Measurements from ENCODE around the gene MAPKAP1. TPM values are rescaled to one million over a fixed set of nuclear protein-coding genes. Genes with fewer than 3 reads are reported as not detected.

MAPKAP1 gene
- total and polyA plus RNA-seq, 9 of the 15 experiments (the other 6 are each of a cell fraction or from before 2014, with no cell fraction given): 2.6 to 82.1 (median 61.1) TPM

DNA sequence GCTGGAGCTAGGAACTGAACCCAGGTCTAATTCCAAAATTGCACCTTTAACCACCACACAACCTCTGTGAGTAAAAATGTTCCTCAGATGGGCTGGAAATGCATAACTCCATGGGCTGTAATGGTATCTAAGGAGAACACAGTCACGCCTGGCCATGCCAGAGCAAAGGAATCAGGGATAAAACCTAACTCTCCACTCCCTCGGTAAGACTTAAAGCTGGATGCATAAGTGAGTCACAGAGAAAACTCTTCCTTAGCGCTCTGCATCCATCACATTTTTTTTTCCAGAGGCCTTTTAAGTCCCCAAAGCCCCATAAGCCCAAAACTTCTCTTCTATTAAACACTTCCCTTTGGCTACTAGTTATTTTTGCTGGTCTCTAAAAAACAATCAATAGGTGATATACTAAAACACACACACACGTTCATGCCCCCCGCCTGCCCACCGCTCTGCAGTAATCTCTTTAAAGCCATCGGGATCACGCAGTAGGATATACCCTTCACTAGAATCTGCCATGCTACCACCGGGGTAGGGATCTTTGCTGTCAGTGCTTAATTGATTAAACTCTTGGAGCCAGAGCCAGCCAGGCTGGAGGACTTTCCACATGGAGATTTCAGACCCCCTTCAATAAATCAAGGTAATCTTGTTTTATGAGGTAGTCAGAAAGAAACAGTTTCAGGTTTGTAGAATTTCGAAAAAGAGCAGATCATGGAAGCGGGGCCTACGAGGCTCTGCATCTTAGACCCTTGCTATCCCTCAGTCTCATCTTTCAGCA lies 212.9 kb downstream of the MAPKAP1 start (continued):
- TF ChIP-seq, protein P1, sequence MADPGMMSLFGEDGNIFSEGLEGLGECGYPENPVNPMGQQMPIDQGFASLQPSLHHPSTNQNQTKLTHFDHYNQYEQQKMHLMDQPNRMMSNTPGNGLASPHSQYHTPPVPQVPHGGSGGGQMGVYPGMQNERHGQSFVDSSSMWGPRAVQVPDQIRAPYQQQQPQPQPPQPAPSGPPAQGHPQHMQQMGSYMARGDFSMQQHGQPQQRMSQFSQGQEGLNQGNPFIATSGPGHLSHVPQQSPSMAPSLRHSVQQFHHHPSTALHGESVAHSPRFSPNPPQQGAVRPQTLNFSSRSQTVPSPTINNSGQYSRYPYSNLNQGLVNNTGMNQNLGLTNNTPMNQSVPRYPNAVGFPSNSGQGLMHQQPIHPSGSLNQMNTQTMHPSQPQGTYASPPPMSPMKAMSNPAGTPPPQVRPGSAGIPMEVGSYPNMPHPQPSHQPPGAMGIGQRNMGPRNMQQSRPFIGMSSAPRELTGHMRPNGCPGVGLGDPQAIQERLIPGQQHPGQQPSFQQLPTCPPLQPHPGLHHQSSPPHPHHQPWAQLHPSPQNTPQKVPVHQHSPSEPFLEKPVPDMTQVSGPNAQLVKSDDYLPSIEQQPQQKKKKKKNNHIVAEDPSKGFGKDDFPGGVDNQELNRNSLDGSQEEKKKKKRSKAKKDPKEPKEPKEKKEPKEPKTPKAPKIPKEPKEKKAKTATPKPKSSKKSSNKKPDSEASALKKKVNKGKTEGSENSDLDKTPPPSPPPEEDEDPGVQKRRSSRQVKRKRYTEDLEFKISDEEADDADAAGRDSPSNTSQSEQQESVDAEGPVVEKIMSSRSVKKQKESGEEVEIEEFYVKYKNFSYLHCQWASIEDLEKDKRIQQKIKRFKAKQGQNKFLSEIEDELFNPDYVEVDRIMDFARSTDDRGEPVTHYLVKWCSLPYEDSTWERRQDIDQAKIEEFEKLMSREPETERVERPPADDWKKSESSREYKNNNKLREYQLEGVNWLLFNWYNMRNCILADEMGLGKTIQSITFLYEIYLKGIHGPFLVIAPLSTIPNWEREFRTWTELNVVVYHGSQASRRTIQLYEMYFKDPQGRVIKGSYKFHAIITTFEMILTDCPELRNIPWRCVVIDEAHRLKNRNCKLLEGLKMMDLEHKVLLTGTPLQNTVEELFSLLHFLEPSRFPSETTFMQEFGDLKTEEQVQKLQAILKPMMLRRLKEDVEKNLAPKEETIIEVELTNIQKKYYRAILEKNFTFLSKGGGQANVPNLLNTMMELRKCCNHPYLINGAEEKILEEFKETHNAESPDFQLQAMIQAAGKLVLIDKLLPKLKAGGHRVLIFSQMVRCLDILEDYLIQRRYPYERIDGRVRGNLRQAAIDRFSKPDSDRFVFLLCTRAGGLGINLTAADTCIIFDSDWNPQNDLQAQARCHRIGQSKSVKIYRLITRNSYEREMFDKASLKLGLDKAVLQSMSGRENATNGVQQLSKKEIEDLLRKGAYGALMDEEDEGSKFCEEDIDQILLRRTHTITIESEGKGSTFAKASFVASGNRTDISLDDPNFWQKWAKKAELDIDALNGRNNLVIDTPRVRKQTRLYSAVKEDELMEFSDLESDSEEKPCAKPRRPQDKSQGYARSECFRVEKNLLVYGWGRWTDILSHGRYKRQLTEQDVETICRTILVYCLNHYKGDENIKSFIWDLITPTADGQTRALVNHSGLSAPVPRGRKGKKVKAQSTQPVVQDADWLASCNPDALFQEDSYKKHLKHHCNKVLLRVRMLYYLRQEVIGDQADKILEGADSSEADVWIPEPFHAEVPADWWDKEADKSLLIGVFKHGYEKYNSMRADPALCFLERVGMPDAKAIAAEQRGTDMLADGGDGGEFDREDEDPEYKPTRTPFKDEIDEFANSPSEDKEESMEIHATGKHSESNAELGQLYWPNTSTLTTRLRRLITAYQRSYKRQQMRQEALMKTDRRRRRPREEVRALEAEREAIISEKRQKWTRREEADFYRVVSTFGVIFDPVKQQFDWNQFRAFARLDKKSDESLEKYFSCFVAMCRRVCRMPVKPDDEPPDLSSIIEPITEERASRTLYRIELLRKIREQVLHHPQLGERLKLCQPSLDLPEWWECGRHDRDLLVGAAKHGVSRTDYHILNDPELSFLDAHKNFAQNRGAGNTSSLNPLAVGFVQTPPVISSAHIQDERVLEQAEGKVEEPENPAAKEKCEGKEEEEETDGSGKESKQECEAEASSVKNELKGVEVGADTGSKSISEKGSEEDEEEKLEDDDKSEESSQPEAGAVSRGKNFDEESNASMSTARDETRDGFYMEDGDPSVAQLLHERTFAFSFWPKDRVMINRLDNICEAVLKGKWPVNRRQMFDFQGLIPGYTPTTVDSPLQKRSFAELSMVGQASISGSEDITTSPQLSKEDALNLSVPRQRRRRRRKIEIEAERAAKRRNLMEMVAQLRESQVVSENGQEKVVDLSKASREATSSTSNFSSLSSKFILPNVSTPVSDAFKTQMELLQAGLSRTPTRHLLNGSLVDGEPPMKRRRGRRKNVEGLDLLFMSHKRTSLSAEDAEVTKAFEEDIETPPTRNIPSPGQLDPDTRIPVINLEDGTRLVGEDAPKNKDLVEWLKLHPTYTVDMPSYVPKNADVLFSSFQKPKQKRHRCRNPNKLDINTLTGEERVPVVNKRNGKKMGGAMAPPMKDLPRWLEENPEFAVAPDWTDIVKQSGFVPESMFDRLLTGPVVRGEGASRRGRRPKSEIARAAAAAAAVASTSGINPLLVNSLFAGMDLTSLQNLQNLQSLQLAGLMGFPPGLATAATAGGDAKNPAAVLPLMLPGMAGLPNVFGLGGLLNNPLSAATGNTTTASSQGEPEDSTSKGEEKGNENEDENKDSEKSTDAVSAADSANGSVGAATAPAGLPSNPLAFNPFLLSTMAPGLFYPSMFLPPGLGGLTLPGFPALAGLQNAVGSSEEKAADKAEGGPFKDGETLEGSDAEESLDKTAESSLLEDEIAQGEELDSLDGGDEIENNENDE (IDR thresholded peaks at IDR 0.05; ENCODE audit: low read depth, low read length): no peak
- no peak for TF ChIP-seq ZNF277 (CRISPR knock-in tag; IDR thresholded peaks at IDR 0.05; ENCODE audit: borderline replicate concordance)
- no peak for TF ChIP-seq ZNF140 (CRISPR knock-in tag; IDR thresholded peaks at IDR 0.05)
- TF ChIP-seq ZNF23 (CRISPR knock-in tag; IDR thresholded peaks at IDR 0.05): no peak
- no peak for TF ChIP-seq ZNF766 (CRISPR knock-in tag; conservative IDR thresholded peaks at IDR 0.05)
- no peak for TF ChIP-seq SRSF9 (IDR thresholded peaks at IDR 0.05; ENCODE audit: borderline replicate concordance, low read depth, low read length)
- TF ChIP-seq ZNF445 (CRISPR knock-in tag; IDR thresholded peaks at IDR 0.05; ENCODE audit: low read depth): no peak
- TF ChIP-seq CHD4 (IDR thresholded peaks at IDR 0.05; ENCODE audit: insufficient read depth, insufficient replicate concordance, low read depth, low read length, poor library complexity, severe bottlenecking): no peak
- no peak for TF ChIP-seq CHAMP1 (IDR thresholded peaks at IDR 0.05)

Data from K562 (cell line).